HG03460 (cell line): ENCODE results near the gene CERK.

Experiments
- ATAC-seq: cut with Tn5 transposase; IDR thresholded peaks from one replicate; pipeline ENCODE4 v1.9.1; 2021; ENCODE audit not compliant: unreplicated experiment

The CERK gene

GRCh38 chr22:46679706-46680269 lies 58.3 kb downstream of the CERK start:
- ATAC-seq = no peak

DNA sequence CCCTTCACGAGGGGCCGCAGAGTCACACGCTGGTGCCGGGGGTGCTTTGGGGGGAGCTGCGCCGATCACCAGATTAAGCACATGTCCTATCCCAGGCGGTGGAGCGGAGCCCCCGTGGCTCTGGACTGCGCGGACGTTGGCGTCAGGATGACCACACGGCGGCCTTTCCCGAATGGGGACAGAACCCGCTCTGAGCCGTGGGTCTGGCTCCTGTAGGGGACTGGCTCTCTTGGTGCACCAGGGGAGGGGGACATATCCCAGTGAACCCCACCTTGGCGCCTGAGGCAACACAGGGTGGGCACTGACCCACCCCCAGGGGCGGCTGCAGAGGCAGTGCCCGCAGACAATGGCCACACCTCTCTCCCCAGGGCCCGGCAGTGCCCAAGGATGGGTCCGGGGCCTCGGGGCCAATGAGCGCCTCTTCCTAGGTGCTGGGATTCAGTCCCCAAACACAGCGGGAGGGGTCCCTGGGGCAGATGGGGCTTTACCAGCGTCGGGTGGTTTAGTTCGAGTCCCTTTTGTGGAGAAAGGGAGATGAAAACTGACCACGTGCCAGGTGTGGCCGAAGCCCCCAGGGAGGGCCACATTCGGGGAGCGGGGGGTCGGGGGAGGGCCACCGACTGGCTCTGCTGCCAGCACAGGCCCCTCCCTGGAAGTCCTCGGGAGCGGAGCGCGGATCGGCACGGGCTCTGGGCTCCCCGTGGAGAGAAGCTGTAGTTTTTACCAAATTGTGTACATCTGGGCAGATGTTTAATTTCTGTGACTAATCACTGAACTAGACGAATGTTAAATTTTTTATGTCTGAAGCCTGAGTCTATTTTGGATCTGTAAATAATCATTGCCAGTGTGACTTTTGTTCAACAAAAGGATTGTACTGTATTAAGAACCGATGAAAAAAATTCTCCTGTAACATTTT lies 59.0 kb downstream of the CERK start:
- ATAC-seq = no peak

- no peak for ATAC-seq
Observed at GRCh38 chr22:46678003-46678657, 59.9 kb downstream of the CERK start.

GRCh38 chr22:46677323-46678002 lies 60.6 kb downstream of the CERK start:
- ATAC-seq = no peak

DNA sequence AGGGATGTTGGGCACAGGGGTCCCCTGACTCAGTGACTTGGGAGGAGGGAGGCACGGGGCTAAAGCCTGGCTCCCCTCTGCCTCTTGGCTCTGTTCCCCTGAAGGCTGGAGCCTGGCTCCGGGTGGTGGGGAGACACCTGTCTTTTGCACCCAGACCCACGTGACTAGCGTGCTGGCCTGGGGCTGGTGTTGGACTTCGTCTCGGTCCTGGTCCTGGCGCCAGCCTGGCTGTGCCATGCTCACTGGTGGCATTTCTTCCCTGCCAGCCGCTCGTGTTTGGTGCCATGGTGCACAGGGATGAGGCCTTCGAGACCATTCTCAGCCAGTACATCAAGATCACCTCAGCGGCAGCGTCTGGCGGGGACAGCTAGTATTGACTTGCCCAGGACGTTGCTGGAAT lies 61.2 kb downstream of the CERK start:
- no peak for ATAC-seq

DNA sequence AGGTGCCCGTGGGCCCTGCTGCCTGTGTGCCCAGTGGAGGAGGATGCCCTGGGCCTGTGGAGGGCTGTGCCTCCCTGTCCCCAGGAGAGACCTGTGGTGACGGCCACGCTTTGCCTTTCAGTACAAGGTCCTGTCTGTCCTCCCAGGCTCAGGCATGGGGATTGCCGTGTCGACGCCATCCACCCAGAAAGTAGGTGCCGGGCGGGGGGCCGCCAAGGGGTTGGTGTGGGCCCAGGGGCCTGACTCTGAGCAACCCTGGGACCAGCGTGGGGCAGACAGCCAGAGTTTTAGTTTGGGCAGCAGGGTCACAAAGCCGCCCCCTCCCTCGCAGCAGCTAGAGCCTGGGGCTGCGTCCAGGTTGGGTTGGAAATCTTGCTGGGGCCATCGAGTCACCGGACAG lies 61.6 kb downstream of the CERK start:
- no peak for ATAC-seq

- no peak for ATAC-seq
Observed at GRCh38 chr22:46675938-46676337, 62.1 kb downstream of the CERK start.

- no peak for ATAC-seq
Observed at GRCh38 chr22:46675479-46675878, 62.6 kb downstream of the CERK start.

- no peak for ATAC-seq
Observed at GRCh38 chr22:46674906-46675305, 63.1 kb downstream of the CERK start.

GRCh38 chr22:46674367-46674781 lies 63.7 kb downstream of the CERK start:
- no peak for ATAC-seq

- ATAC-seq = no peak
Observed at GRCh38 chr22:46673662-46674236, 64.3 kb downstream of the CERK start.

DNA sequence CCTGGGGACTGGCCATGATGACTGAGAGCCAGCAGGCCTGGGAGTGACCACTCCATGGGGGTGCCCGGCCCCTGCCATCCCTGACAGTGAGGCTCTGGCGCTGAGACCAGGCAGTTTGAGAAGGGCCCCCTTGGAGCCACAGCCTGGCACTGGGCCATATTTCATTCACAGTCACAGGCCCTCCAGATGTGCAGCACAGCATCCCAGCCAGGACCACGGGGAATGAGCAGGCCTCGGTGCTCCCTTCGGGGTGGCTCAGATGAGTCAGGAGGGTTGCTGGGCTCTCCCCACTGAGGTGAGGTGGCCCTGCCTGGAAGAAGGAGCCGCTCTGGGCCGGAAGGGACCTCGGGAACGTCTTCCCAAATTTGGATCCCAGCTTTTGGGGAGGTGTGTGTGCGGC lies 64.8 kb downstream of the CERK start:
- ATAC-seq = no peak

- ATAC-seq = no peak
Observed at GRCh38 chr22:46672731-46673130, 65.3 kb downstream of the CERK start.

DNA sequence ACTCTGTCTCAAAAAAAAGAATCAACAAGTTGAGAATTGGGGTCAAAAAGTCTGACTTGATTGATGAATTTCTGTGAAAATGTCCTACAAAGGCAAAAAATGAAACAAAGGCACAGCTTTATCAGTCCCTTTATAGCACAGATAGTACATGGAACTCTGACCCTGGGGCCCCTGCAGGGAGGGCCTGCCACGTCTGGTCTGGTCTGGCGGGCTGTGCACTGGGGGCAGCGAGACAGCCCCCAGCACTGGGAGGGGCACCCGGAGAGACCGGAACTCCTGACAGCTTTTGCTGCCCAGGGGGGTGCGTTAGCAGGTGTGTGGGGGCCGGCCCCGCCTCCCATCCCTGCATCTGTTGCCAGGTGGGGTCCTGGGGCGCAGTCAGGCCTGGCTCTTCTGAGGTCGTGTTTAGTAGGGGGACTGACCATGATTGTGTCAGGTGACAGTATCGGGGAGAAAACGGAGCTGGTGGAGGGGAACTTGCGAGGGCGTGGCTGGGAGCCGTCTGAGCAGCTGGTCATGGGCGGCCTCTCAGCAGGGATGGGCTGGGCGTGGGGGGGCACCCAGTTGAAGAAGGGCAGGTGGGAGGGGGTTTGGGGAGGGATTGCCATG lies 66.1 kb downstream of the CERK start:
- ATAC-seq = no peak

DNA sequence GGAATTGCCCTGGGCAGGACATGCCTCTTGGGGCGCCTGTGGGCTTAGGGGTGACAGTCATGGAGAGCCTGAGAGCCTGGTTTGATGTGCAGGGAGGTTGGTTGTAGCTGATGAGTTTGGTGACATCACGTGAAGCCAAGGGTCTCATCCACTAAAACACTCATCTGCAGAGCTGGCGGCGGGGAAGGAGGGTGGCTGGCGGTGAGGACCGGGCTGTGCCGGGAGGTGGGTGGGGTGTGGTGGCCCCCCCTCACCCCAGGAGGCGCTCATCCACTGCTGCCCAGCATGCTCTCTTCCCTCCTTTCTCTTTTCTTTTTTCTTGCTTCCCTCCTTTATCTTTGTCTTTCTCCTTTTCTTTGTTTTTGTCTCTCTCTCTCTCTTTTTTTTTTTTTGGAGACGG lies 68.9 kb downstream of the CERK start:
- ATAC-seq = no peak

- ATAC-seq = no peak
Observed at GRCh38 chr22:46668116-46668515, 69.9 kb downstream of the CERK start.

DNA sequence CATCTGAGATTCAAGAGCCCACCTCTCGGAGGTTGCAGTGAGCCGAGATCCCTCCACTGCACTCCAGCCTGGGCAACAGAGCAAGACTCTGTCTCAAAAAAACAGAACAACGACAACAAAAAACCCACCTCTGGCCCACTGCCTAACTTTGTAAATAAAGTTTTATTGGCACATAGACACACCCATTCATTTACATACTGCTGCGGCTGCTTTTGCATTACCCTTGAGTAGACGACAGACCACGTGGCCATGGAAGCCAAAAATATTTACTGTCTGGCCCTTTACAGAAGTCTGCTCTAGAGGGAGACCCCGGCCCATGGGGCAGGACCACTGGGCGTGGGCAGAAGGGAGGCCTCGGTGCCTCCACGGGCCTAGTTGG lies 70.8 kb downstream of the CERK start:
- ATAC-seq = no peak

DNA sequence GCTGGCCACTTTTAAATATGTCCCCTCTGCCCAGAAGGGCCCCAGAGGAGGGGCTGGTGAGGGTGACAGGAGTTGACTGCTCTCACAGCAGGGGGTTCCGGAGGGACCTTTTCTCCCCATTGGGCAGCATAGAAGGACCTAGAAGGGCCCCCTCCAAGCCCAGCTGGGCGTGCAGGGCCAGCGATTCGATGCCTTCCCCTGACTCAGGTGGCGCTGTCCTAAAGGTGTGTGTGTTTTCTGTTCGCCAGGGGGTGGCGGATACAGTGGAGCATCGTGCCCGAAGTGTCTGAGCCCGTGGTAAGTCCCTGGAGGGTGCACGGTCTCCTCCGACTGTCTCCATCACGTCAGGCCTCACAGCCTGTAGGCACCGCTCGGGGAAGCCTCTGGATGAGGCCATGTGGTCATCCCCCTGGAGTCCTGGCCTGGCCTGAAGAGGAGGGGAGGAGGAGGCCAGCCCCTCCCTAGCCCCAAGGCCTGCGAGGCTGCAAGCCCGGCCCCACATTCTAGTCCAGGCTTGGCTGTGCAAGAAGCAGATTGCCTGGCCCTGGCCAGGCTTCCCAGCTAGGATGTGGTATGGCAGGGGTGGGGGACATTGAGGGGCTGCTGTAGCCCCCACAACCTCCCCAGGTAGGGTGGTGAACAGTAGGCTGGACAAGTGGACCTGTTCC lies 71.3 kb downstream of the CERK start:
- no peak for ATAC-seq

DNA sequence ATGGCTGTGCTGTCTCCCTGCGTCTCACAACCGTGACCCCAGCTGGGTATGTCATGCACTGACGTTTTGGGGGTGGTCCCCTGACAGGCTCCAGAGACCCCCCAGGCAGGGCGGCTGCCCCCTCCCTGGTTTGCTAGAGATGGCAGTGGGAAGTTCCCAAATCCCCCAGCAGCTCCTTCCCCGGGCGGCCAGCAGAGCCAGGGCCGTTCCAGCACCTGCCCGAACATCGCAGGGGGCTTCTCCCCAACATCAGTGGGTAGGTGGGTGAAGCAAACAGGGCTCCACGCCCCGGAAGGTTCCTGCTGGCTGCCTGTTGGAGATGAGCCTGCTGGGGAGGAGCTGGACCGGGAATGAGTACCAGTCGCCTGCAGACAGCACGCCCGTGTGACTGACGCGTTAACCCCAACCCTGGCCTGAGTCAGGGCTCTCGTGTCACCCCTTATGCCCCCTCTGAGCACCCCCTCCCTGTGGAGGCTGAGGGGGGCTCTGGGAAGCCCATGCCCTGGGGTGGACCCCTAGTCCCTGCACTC lies 72.2 kb downstream of the CERK start:
- ATAC-seq = no peak

DNA sequence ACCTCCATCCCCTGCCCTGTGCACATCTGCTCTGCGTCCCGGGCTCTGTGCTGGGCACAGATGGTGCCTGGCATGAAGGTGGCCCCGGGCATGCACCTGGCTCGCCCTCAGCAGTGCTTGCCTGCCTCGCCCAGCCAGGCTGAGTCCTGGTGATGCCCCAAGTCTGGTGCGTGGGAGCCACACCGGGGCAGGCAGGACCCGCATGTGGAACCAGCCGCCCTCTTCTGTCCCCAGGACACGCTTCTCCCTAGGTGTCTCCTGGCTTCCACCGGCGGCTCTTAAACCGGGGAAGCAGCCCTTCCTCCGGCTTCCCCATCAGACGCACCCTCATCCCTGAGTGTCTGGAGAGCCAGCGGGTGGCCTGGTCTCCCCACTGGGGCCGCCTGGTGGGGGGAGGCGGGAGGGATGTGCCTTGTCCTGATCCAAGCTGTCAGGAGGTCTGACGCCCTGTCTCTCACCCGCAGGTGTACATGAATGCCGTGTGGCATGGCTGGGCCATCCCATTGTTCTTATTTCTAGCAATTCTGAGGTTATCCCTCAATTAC lies 72.8 kb downstream of the CERK start:
- no peak for ATAC-seq
